Astrocyte (in vitro differentiated cells and primary cell): Measurements from ENCODE around the gene MBP. TPM values are rescaled to one million over a fixed set of nuclear protein-coding genes. Genes with fewer than 3 reads are reported as not detected.

Experiments used
- DNase-seq: peaks from one replicate; pipeline ENCODE4 v3.0.0-alpha.2; 2010; ENCODE audit warnings: low read depth
- FAIRE-seq: peaks from 2 replicates; lab custom pipeline; 2011; peaks lifted over from hg19 to GRCh38; lab: Jason Lieb, UNC
- H2AFZ ChIP-seq: 2 replicates; pipeline ENCODE4 v1.6.0; 2012; ENCODE audit warnings: low read depth, low read length, inconsistent platforms
- H3K27ac ChIP-seq: 2 replicates; pipeline ENCODE4 v1.5.1; 2011; ENCODE audit warnings: low read depth, low read length, inconsistent platforms
- H3K27me3 ChIP-seq: 2 replicates; pipeline ENCODE4 v1.6.0; 2011; ENCODE audit warnings: low read length, inconsistent platforms; ENCODE audit not compliant: insufficient read depth
- H3K36me3 ChIP-seq: 2 replicates; pipeline ENCODE4 v1.5.1; 2011; ENCODE audit warnings: low read length, inconsistent platforms; ENCODE audit not compliant: insufficient read depth
- H3K4me1 ChIP-seq: 2 replicates; pipeline ENCODE4 v1.5.1; 2011; ENCODE audit warnings: low read length, inconsistent platforms; ENCODE audit not compliant: insufficient read depth
- H3K4me2 ChIP-seq: 2 replicates; pipeline ENCODE4 v1.6.0; 2012; ENCODE audit warnings: low read length, inconsistent platforms
- H3K4me3 ChIP-seq: 2 replicates; pipeline ENCODE4 v1.5.1; 2011; ENCODE audit warnings: low read depth, mild to moderate bottlenecking, low read length, inconsistent platforms; ENCODE audit not compliant: insufficient read depth
- H3K79me2 ChIP-seq: 2 replicates; pipeline ENCODE4 v1.6.0; 2012; ENCODE audit warnings: mild to moderate bottlenecking, low read length, inconsistent platforms; ENCODE audit not compliant: insufficient read depth
- H3K9ac ChIP-seq: 2 replicates; pipeline ENCODE4 v1.6.0; 2012; ENCODE audit warnings: mild to moderate bottlenecking, low read length, inconsistent platforms
- H3K9me3 ChIP-seq: 2 replicates; pipeline ENCODE4 v1.5.1; 2012; ENCODE audit warnings: low read depth, mild to moderate bottlenecking, low read length, inconsistent platforms; ENCODE audit not compliant: insufficient read depth
- H4K20me1 ChIP-seq: 2 replicates; pipeline ENCODE4 v1.6.0; 2012; ENCODE audit warnings: low read length, inconsistent platforms; ENCODE audit not compliant: insufficient read depth
- H3K27ac Mint-ChIP-seq: one replicate; pipeline ENCODE4 v1.8.0; 2021; ENCODE audit warnings: mild to moderate bottlenecking, mixed read lengths; ENCODE audit not compliant: unreplicated experiment
- H3K27me3 Mint-ChIP-seq: one replicate; pipeline ENCODE4 v1.8.0; 2021; ENCODE audit warnings: low read depth, mixed read lengths; ENCODE audit not compliant: unreplicated experiment
- H3K36me3 Mint-ChIP-seq: one replicate; pipeline ENCODE4 v1.8.0; 2021; ENCODE audit warnings: low read depth, mixed read lengths; ENCODE audit not compliant: unreplicated experiment
- H3K4me1 Mint-ChIP-seq: one replicate; pipeline ENCODE4 v1.8.0; 2021; ENCODE audit warnings: low read depth, mixed read lengths; ENCODE audit not compliant: unreplicated experiment
- H3K4me3 Mint-ChIP-seq: one replicate; pipeline ENCODE4 v1.8.0; 2021; ENCODE audit warnings: mild to moderate bottlenecking, moderate library complexity, mixed read lengths; ENCODE audit not compliant: unreplicated experiment
- H3K9me3 Mint-ChIP-seq: one replicate; pipeline ENCODE4 v1.8.0; 2021; ENCODE audit warnings: mild to moderate bottlenecking, mixed read lengths; ENCODE audit not compliant: unreplicated experiment
- EZH2 ChIP-seq: IDR thresholded peaks from 2 replicates; pipeline ENCODE4 v1.6.1; 2012; ENCODE audit warnings: mild to moderate bottlenecking, low read length, inconsistent platforms; ENCODE audit not compliant: insufficient read depth
- total RNA-seq: library from RNA; stranded (reverse); gene quantifications from 2 replicates; pipeline ENCODE4 v1.2.1, GENCODE V29; 2021
- TF ChIP-seq, protein P1 (sequence below): IDR thresholded peaks from 2 replicates; pipeline ENCODE4 v1.5.1; 2011; ENCODE audit warnings: low read depth, mild to moderate bottlenecking, inconsistent platforms, low read length, moderate library complexity; ENCODE audit not compliant: insufficient read depth

The MBP gene
- total RNA-seq, 1 donor from 2014 or later = 11.4 TPM

DNA sequence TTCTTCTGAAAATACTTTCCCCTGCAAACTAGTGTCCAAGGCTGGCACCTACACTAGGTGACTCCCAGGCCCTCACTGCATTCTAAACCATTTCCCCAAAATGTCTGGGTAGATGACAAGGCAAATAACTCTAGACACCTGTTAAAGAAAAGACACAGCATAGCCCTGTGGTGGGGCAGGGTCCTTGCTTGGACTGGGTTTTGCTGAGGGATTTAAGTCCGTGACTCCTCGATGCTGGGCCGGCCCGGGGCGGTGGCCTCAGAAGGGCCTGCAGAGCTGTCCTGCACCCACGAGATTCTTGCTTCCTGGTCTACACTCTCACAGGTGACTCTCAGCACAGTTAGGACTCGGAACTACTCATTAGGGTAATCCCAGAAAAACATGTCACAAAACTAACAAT is 55.2 kb downstream of the MBP start:
- peaks cover 7% of the 10 kb centered on the region for H3K79me2 ChIP-seq
- Mint-ChIP-seq H3K4me3 (no peak overlapping the region), H3K9me3 (peaks cover 3% of the 10 kb centered on the region), H3K27ac (no peak overlapping the region), H3K36me3 (peaks cover 2% of the 10 kb centered on the region), H3K4me1 (peaks cover 9% of the 10 kb centered on the region), H3K27me3 (no peaks in the 10 kb centered on the region)
- H2AFZ ChIP-seq = no peak overlapping the region
- H3K27me3 ChIP-seq = no peaks in the 10 kb centered on the region
- DNase-seq (no peak), FAIRE-seq (no peak)
- H3K9me3 ChIP-seq = no peaks in the 10 kb centered on the region
- H3K36me3 ChIP-seq = no peaks in the 10 kb centered on the region
- no peak overlapping the region for H3K4me2 ChIP-seq
- H3K27ac ChIP-seq = no peak overlapping the region
- no peaks in the 10 kb centered on the region for H4K20me1 ChIP-seq
- peaks cover 22% of the 10 kb centered on the region for H3K4me1 ChIP-seq
- no peak overlapping the region for H3K9ac ChIP-seq
- H3K4me3 ChIP-seq = no peak overlapping the region
- no peak for TF ChIP-seq EZH2
- TF ChIP-seq, protein P1, sequence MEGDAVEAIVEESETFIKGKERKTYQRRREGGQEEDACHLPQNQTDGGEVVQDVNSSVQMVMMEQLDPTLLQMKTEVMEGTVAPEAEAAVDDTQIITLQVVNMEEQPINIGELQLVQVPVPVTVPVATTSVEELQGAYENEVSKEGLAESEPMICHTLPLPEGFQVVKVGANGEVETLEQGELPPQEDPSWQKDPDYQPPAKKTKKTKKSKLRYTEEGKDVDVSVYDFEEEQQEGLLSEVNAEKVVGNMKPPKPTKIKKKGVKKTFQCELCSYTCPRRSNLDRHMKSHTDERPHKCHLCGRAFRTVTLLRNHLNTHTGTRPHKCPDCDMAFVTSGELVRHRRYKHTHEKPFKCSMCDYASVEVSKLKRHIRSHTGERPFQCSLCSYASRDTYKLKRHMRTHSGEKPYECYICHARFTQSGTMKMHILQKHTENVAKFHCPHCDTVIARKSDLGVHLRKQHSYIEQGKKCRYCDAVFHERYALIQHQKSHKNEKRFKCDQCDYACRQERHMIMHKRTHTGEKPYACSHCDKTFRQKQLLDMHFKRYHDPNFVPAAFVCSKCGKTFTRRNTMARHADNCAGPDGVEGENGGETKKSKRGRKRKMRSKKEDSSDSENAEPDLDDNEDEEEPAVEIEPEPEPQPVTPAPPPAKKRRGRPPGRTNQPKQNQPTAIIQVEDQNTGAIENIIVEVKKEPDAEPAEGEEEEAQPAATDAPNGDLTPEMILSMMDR = no peak

DNA sequence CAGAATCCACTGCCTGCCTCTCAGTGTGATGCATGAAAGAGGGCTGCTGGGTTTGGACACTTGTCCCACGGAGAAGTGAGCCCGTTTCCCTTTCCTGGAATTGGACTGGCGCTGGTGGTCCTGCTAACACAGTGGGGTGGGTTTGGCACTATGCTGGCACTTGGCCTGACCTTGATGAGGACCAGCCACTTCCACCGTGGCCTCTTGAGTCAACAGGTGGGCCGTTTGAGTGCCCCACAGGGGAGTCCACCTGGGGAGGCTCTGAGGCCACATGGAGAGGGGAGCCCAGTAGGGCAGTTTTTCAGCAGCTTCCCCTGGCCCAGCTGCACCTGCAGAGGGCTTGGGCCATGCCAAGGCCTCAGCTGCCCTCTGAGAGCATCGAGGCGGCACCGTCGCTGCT is 56.5 kb downstream of the MBP start:
- TF ChIP-seq EZH2 = no peak
- TF ChIP-seq, protein P1 = no peak
- H3K27ac Mint-ChIP-seq = no peak overlapping the region
- no peak overlapping the region for H2AFZ ChIP-seq
- H3K27ac ChIP-seq = no peak overlapping the region
- FAIRE-seq (no peak), DNase-seq (no peak)
- H3K4me2 ChIP-seq = no peak overlapping the region
- H3K36me3 Mint-ChIP-seq = no peaks in the 10 kb centered on the region
- H4K20me1 ChIP-seq = no peaks in the 10 kb centered on the region
- H3K27me3 Mint-ChIP-seq = no peaks in the 10 kb centered on the region
- H3K4me3 ChIP-seq = no peak overlapping the region
- H3K9me3 Mint-ChIP-seq = peaks cover 3% of the 10 kb centered on the region
- no peaks in the 10 kb centered on the region for H3K36me3 ChIP-seq
- H3K27me3 ChIP-seq = no peaks in the 10 kb centered on the region
- no peak overlapping the region for H3K9ac ChIP-seq
- peaks cover 21% of the 10 kb centered on the region for H3K4me1 Mint-ChIP-seq
- H3K79me2 ChIP-seq = peaks cover 6% of the 10 kb centered on the region
- H3K4me1 ChIP-seq = peaks cover 33% of the 10 kb centered on the region
- no peaks in the 10 kb centered on the region for H3K9me3 ChIP-seq
- no peak overlapping the region for H3K4me3 Mint-ChIP-seq

DNA sequence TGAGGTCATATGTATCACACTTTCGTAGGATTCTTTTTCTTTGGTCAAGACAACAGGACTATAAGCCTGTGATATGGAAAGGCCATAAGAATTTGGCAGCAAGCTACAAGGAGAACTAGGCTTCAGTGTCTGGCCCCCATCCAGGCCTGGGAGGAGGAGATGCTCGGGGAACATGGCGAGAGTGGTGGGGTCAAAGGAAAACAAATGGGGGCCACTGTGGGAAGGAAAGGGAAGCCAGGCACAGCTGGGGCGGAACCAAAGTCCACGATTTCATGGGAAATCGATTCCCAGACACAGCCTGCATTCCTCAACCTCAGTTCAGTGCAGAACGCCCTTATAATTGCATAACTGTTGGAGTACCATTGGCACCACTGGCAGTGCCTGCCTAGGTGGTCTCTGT is 58.2 kb downstream of the MBP start:
- DNase-seq = no peak
- Histone ChIP-seq H3K9ac (no peak overlapping the region), H3K27ac (no peak overlapping the region), H3K9me3 (no peaks in the 10 kb centered on the region), H3K4me1 (peaks cover 29% of the 10 kb centered on the region), H3K4me3 (no peak overlapping the region), H3K4me2 (no peak overlapping the region), H3K36me3 (no peaks in the 10 kb centered on the region), H2AFZ (no peak overlapping the region), H3K27me3 (no peaks in the 10 kb centered on the region), H3K79me2 (peaks cover 6% of the 10 kb centered on the region), H4K20me1 (no peaks in the 10 kb centered on the region)
- H3K4me1 Mint-ChIP-seq = peaks cover 22% of the 10 kb centered on the region
- H3K27me3 Mint-ChIP-seq = no peaks in the 10 kb centered on the region
- no peak overlapping the region for H3K27ac Mint-ChIP-seq
- H3K9me3 Mint-ChIP-seq = peaks cover 3% of the 10 kb centered on the region
- TF ChIP-seq EZH2 = no peak
- TF ChIP-seq, protein P1 = no peak
- no peak for FAIRE-seq
- H3K4me3 Mint-ChIP-seq = no peak overlapping the region
- no peaks in the 10 kb centered on the region for H3K36me3 Mint-ChIP-seq
